GM10266 (cell line): Measurements from ENCODE around the gene ILF3.

Experiments
- DNase-seq: peaks from one replicate; pipeline ENCODE4 v3.0.0; 2012; ENCODE audit errors: extremely low spot score
- TF ChIP-seq, protein P1 (sequence below): IDR thresholded peaks from 2 replicates; pipeline ENCODE4 v1.5.1; 2012; ENCODE audit warnings: mild to moderate bottlenecking, low read depth; ENCODE audit not compliant: control insufficient read depth, insufficient read depth; ENCODE audit errors: missing control alignments

Gene ILF3

DNA sequence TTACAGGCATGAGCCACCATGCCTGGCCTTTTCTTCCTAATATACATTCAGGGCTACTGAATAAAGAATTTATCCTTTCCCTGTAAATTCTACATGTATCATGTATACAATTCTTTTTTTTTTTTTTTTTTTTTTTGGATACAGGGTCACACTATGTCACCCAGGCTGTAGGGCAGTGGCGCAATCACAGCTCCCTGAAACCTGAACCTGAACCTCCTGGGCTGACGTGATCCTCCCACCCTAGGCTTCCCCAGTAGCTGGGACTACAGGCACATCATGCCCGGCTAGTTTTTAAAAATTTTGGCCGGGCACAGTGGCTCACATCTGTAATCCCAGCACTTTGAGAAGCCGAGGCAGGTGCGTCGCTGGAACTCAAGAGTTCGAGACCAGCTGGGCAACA is 35.3 kb upstream of the ILF3 start:
- no peak for DNase-seq
- TF ChIP-seq, protein P1, sequence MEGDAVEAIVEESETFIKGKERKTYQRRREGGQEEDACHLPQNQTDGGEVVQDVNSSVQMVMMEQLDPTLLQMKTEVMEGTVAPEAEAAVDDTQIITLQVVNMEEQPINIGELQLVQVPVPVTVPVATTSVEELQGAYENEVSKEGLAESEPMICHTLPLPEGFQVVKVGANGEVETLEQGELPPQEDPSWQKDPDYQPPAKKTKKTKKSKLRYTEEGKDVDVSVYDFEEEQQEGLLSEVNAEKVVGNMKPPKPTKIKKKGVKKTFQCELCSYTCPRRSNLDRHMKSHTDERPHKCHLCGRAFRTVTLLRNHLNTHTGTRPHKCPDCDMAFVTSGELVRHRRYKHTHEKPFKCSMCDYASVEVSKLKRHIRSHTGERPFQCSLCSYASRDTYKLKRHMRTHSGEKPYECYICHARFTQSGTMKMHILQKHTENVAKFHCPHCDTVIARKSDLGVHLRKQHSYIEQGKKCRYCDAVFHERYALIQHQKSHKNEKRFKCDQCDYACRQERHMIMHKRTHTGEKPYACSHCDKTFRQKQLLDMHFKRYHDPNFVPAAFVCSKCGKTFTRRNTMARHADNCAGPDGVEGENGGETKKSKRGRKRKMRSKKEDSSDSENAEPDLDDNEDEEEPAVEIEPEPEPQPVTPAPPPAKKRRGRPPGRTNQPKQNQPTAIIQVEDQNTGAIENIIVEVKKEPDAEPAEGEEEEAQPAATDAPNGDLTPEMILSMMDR: no peak

DNA sequence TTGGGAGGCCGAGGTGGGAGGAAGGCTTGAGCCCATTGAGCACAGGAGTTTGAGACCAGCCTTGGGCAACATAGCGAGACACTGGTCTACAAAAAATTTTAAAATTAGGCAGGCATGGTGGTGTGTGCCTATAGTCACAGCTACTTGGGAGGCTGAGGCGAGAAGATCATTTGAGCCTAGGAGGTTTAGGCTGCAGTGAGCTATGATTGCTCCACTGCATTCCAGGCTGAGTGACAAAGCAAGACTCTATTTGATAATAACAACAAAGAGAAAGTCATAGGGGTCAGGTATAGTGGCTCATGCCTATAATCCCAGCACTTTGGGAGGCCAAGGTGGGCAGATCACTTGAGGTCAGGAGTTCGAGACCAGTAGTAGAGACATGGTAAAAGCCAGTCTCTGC is 33.4 kb upstream of the ILF3 start:
- TF ChIP-seq, protein P1: no peak
- DNase-seq: no peak

DNA sequence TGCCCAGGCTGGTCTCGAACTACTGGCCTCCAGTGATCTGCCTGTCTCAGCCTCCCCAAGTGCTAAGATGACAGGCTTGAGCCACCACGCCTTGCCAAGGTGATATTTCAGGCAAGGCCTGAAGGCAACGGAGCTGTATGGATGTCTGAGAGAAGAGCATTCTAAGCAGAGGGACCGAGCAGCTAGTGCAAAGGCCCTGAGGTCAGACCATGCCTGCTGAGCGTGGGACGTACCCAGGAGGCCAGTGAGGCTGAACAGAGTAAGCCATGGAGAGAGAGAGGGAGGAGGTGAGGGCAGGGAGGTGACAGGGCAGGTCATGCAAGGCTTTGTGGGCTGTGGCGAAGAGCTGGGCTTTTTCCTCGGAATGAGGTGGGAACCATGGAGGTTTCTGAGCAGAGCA is 32.2 kb upstream of the ILF3 start:
- DNase-seq: no peak
- TF ChIP-seq, protein P1: no peak

DNA sequence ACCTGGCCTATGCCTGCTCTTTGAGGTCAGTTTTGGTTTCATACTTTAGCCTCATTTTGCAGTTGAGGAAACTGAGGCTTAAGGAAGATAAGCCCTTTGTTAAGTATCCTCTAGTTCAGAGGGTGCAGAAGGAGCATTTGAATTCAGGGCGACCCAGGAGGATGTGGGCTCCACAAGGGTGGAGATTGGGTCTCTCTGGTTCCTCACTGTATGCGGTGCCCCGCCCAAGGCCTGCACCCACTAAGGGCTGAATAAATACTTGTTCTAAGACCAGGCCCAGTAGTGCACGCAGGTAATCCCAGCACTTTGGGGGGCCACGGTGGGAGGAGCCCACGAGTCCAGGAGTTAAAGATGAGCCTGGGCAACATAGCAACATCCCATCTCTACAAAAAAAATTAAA is 29.6 kb upstream of the ILF3 start:
- TF ChIP-seq, protein P1: no peak
- DNase-seq: no peak

DNA sequence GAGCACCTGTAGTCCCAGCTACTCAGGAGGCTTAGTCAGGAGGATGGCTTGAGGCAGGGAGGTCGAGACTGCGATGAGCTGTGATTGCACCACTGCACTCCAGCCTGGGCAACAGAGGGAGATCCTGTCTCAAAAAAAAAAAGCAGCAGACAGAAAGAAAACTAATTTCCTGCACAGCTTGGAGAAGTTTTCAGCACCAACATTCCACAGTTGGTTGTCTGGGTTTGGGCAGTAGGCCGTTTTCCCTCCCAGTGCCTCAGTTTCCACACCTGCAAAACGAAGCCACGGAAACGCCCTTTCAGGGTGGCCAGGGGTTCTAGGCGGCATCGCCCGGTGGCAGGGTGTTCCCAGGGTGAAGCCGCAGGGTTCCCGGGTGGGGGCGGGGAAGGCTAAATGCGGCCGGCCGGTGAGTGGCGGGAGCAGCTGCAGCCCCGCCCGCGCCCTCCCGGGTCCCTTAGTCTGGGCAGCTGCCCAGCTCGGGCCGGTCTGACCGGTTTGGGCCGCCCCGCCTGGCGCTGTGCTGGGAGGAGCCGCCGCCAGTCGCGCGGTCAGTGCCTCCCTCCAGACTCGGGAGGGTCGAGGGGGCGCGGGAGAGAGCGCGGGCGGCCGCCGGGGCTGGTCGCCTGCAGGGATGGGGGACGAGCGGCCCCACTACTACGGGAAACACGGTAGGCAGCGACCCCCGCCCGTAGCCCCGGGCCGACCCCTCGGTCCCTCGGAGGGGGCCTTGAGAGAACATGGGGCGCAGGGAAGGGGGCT is 29.0 kb upstream of the ILF3 start, which contains the start of gene SLC44A2:
Gene SLC44A2, plus strand, starts transcription at position 551 of the 759 bp plus-strand sequence. Its CDS starts 81 bp downstream, at position 632.
- TF ChIP-seq, protein P1: no peak
- no peak for DNase-seq

DNA sequence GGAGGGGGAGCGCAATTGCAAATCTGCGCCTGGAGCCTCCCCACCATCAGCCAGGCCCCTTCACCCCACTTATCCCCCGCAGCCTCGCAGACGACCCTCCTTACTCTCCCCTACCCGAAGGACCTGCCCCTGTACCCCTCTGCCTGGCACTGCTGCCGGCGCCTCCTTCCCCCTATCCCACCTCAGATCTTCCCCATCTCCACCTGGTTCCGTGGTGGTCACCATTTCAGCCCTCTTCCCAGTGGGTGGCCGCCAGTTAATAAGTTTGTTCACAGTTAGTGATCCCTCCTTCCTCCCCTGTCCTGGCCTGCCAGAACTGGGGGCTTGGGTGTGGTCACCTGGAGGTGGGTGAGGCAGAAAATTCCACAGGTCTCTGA is 28.4 kb upstream of the ILF3 start:
- no peak for DNase-seq
- TF ChIP-seq, protein P1: no peak

DNA sequence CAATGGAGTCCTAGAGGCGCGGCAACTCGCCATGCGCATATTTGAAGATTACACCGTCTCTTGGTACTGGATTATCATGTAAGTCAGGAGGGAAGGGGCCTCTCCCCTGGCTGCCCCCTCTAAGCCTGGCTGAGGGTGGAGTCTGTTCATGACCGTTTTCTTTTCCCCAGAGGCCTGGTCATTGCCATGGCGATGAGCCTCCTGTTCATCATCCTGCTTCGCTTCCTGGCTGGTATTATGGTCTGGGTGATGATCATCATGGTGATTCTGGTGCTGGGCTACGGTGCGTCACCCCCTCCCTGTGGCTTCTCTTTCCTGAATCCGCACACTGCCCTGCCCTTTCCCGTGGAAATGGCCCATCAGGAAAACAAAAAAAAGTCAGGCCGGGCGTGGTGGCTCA is 22.3 kb upstream of the ILF3 start:
- no peak for DNase-seq
- TF ChIP-seq, protein P1: no peak
